HCT116 (cell line): ENCODE data around the gene FPR3. TPM values are rescaled to one million over a fixed set of nuclear protein-coding genes. Genes with fewer than 3 reads are reported as not detected.

Source experiments
- ATAC-seq: fragments of 200-7000 bp; cut with Tn5 transposase; 2 replicates; pipeline ENCODE4 v1.9.1; 2020; ENCODE audit warnings: mild to moderate bottlenecking, moderate library complexity
- BruUV-seq: library from RNA; stranded (reverse); fragments of 400-500 nt; replicated peaks from 2 replicates; lab custom pipeline; 2021; lab: Mats Ljungman, UMichigan
- CTCF ChIA-PET: fragments of 300-600 bp; sonication (Branson Sonifier 250); formaldehyde crosslinking; loops from one replicate; lab custom pipeline; 2021; ENCODE audit warnings: antibody characterized with exemption; lab: Charles Lee
- POLR2A ChIA-PET: fragments of 300-600, 350-600 bp; sonication (Branson Sonifier 250); formaldehyde crosslinking; loops from one replicate; lab custom pipeline; 2021; ENCODE audit warnings: antibody characterized with exemption; lab: Charles Lee
- RAD21 ChIA-PET, 2 experiments: fragments of 300-600 bp; sonication (Branson Sonifier 250); formaldehyde crosslinking; loops; one replicate each; lab custom pipeline; 2023; ENCODE audit warnings: low total read pairs in 2 of 2; ENCODE audit not compliant: uncharacterized antibody in 2 of 2, unreplicated experiment in 2 of 2, low non-redundant PET in 1 of 2; lab: Charles Lee
- DNase-seq: peaks from one replicate; pipeline ENCODE4 v3.0.0-alpha.2; 2010; ENCODE audit warnings: low read depth, low spot score
- H2AFZ ChIP-seq: fragments of 200-600 bp; shearing (Covaris generic), sonication (generic); 2 replicates; pipeline ENCODE4 v1.6.1; 2017; ENCODE audit warnings: low read depth, mixed run types, mixed read lengths, antibody characterized with exemption, low read length; ENCODE audit not compliant: poor library complexity, severe bottlenecking
- H3K27ac ChIP-seq: 2 replicates; pipeline ENCODE4 v1.5.1; 2012; ENCODE audit warnings: low read depth, low read length
- H3K27me3 ChIP-seq: fragments of 200-600 bp; sonication (generic); 2 replicates; pipeline ENCODE4 v1.6.1; 2016; ENCODE audit warnings: mixed run types, low read length, mixed read lengths; ENCODE audit not compliant: insufficient read depth
- H3K36me3 ChIP-seq, 2 experiments: fragments of 200-500 bp in 1 of 2; fragments of 200-600 bp in 1 of 2; sonication (Bioruptor generic) in 1 of 2; sonication (generic) in 1 of 2; 2 replicates each; pipeline versions ENCODE4 v1.5.1 to v1.6.1; 2014 to 2016; ENCODE audit warnings: low read length in 2 of 2, inconsistent platforms in 1 of 2, mixed read lengths in 1 of 2, mixed run types in 1 of 2; ENCODE audit not compliant: insufficient read depth in 2 of 2, control insufficient read depth in 1 of 2
- H3K4me1 ChIP-seq, 2 experiments: fragments of 200-600 bp in 1 of 2; sonication (generic) in 1 of 2; 2 replicates each; pipeline versions ENCODE4 v1.5.1 to v1.6.1; 2012 to 2017; ENCODE audit warnings: low read length in 2 of 2, inconsistent platforms in 1 of 2, mild to moderate bottlenecking in 1 of 2, mixed read lengths in 1 of 2, mixed run types in 1 of 2, moderate library complexity in 1 of 2; ENCODE audit not compliant: insufficient read depth in 2 of 2, control insufficient read depth in 1 of 2
- H3K4me2 ChIP-seq: fragments of 200-600 bp; sonication (generic); 2 replicates; pipeline ENCODE4 v1.6.1; 2017; ENCODE audit warnings: mixed run types, low read length, mixed read lengths
- H3K4me3 ChIP-seq, 2 experiments: fragments of 200-600 bp in 1 of 2; sonication (generic) in 1 of 2; replicated peaks in 1 of 2; 2 replicates each; pipeline ENCODE4 v1.5.1; 2011 to 2016; ENCODE audit warnings: low read length in 2 of 2, control low read depth in 1 of 2, low read depth in 1 of 2, mild to moderate bottlenecking in 1 of 2, mixed read lengths in 1 of 2, mixed run types in 1 of 2
- H3K79me2 ChIP-seq: fragments of 200-600 bp; sonication (generic); 2 replicates; pipeline ENCODE4 v1.6.1; 2017; ENCODE audit warnings: mild to moderate bottlenecking, mixed run types, low read length, moderate library complexity, mixed read lengths; ENCODE audit not compliant: insufficient read depth
- H3K9ac ChIP-seq: fragments of 200-600 bp; sonication (generic); 2 replicates; pipeline ENCODE4 v1.6.1; 2016; ENCODE audit warnings: low read length, mixed read lengths
- H3K9me2 ChIP-seq: fragments of 200-600 bp; sonication (generic), shearing (Covaris generic); 2 replicates; pipeline ENCODE4 v1.6.1; 2017; ENCODE audit warnings: mixed run types, mild to moderate bottlenecking, moderate library complexity; ENCODE audit not compliant: insufficient read depth
- H3K9me3 ChIP-seq, 2 experiments: fragments of 200-500 bp in 1 of 2; fragments of 200-600 bp in 1 of 2; sonication (Bioruptor generic) in 1 of 2; sonication (generic) in 1 of 2; 2 replicates each; pipeline ENCODE4 v1.6.1; 2014 to 2017; ENCODE audit warnings: low read length in 2 of 2, mixed read lengths in 2 of 2, inconsistent platforms in 1 of 2, low read depth in 1 of 2, mild to moderate bottlenecking in 1 of 2, mixed run types in 1 of 2, moderate library complexity in 1 of 2; ENCODE audit not compliant: control insufficient read depth in 1 of 2, insufficient read depth in 1 of 2
- H4K20me1 ChIP-seq: fragments of 200-600 bp; sonication (generic), shearing (Covaris generic); 2 replicates; pipeline ENCODE4 v1.6.1; 2017; ENCODE audit warnings: mixed run types, mild to moderate bottlenecking, moderate library complexity; ENCODE audit not compliant: insufficient read depth
- CBX3 ChIP-seq: IDR thresholded peaks from 2 replicates; pipeline ENCODE4 v1.6.1; 2012; ENCODE audit warnings: low read depth
- CEBPB ChIP-seq: IDR thresholded peaks from 2 replicates; pipeline ENCODE4 v1.6.1; 2012; ENCODE audit warnings: low read depth
- EZH2 ChIP-seq: fragments of 200-600 bp; sonication (generic); IDR thresholded peaks from 2 replicates; pipeline ENCODE4 v1.6.1; 2017; ENCODE audit warnings: antibody characterized with exemption, mixed run types
- EZH2phosphoT487 ChIP-seq: fragments of 200-600 bp; IDR thresholded peaks from 2 replicates; pipeline ENCODE4 v1.6.1; 2018; ENCODE audit warnings: antibody characterized with exemption, borderline replicate concordance
- FOSL1 ChIP-seq: IDR thresholded peaks from 2 replicates; pipeline ENCODE4 v1.6.1; 2012; ENCODE audit warnings: low read depth
- MAX ChIP-seq: IDR thresholded peaks from 2 replicates; pipeline ENCODE4 v1.6.1; 2012
- POLR2A ChIP-seq: IDR thresholded peaks from 2 replicates; pipeline ENCODE4 v1.7.0; 2011; ENCODE audit warnings: borderline replicate concordance; ENCODE audit not compliant: insufficient read depth, insufficient read length; ENCODE audit errors: extremely low read depth
- POLR2AphosphoS5 ChIP-seq: IDR thresholded peaks from 2 replicates; pipeline ENCODE4 v1.6.1; 2011; ENCODE audit warnings: mild to moderate bottlenecking, low read depth, low read length, moderate library complexity
- RAD21 ChIP-seq: IDR thresholded peaks from 2 replicates; pipeline ENCODE4 v1.6.1; 2012; ENCODE audit warnings: low read depth, mild to moderate bottlenecking
- REST ChIP-seq: IDR thresholded peaks from 2 replicates; pipeline ENCODE4 v1.6.1; 2012; ENCODE audit warnings: low read depth
- SIN3A ChIP-seq: IDR thresholded peaks from 2 replicates; pipeline ENCODE4 v1.6.1; 2012; ENCODE audit warnings: low read depth
- SP1 ChIP-seq: IDR thresholded peaks from 2 replicates; pipeline ENCODE4 v1.6.1; 2012; ENCODE audit warnings: low read depth
- ZNF274 ChIP-seq: fragments of 200-500 bp; sonication (Bioruptor generic); IDR thresholded peaks from 2 replicates; pipeline ENCODE4 v1.6.1; 2014; ENCODE audit warnings: mild to moderate bottlenecking, low read depth, low read length, inconsistent platforms
- intact Hi-C: fragments of 100-400 bp; cut with micrococcal nuclease; formaldehyde crosslinking; loops from 2 replicates; pipeline ENCODE4 v1.10.0; 2022
- total RNA-seq: library from RNA; stranded (reverse); gene quantifications from one replicate; pipeline ENCODE4 v1.2.1, GENCODE V29; 2021; ENCODE audit not compliant: unreplicated experiment
- TF ChIP-seq, protein P1 (sequence below), 3 experiments: fragments of 200-600 bp in 1 of 3; sonication (generic) in 1 of 3; IDR thresholded peaks in 2 of 3; conservative IDR thresholded peaks in 1 of 3; 2 replicates each; pipeline ENCODE4 v1.5.1; 2012 to 2017; ENCODE audit warnings: low read depth in 2 of 3, low read length in 2 of 3, antibody characterized with exemption in 1 of 3, borderline replicate concordance in 1 of 3, control low read depth in 1 of 3, mild to moderate bottlenecking in 1 of 3, mixed read lengths in 1 of 3, mixed run types in 1 of 3, moderate library complexity in 1 of 3; ENCODE audit not compliant: insufficient read depth in 1 of 3

FPR3 gene
- total RNA-seq, 1 experiment from 2014 or later: not detected

DNA sequence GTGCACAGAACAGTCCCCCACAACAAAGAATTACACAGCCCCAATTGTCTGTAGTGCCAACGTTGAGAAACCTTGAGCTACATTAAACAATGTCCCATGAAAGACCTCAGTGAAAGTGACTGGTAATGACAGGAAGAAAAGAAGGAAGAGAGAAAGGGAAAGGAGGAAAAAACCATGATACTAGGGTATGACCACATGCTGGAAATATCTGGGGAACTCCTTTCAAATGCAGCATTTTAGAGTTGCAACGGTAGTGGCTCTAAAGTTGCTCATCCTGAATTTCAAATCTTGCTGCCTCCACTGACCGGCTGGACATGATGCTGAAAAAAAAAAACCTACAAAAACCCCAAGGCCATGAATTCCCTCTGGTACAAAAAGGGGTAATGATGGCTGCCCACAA is 26.5 kb downstream of the FPR3 start:
- POLR2A ChIA-PET: no interaction called here
- Histone ChIP-seq H3K4me2 (no peak overlapping the region), H3K4me3 (no peak overlapping the region), H4K20me1 (no peaks in the 10 kb centered on the region), H3K9me2 (no peaks in the 10 kb centered on the region), H3K9ac (no peak overlapping the region), H3K36me3 (no peaks in the 10 kb centered on the region), H3K27ac (no peak overlapping the region), H2AFZ (no peak overlapping the region), H3K79me2 (no peaks in the 10 kb centered on the region), H3K27me3 (no peaks in the 10 kb centered on the region), H3K4me1 (no peaks in the 10 kb centered on the region), H3K9me3 (peaks cover 0 to 11% of the 10 kb centered on the region in 2 experiments; a peak in 2 of 4 replicates)
- DNase-seq (no peak), ATAC-seq (no peak)
- RAD21 ChIA-PET: no interaction called here
- intact Hi-C loops: no loop called here
- BruUV-seq: no TSS peak
- CTCF ChIA-PET: no interaction called here
- TF ChIP-seq CEBPB (no peak), ZNF274 (no peak), MAX (no peak), CBX3 (no peak), FOSL1 (no peak), SIN3A (no peak), POLR2AphosphoS5 (no peak), EZH2 (no peak)

DNA sequence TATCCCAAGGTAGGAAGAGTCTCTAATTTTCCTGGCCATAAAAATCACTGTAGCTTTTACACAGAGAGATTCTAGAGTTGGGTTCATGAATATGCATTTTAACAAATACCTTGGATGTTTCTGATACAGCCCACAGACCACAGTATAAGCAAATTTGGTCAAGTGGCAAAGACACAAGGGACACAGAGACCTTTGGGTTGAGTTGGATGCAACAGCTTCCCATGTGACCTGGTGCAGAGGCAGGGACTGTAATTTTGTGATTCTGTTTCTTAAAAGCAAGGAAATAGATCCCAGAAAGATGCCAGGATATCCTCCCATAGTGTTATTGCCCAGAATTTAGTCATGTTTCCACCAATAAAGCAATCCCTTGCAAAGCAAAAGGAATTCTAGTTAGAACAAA is 27.0 kb downstream of the FPR3 start:
- no peak for DNase-seq
- intact Hi-C loops: no loop called here
- CTCF ChIA-PET: no interaction called here
- no peak for TF ChIP-seq RAD21
- TF ChIP-seq, protein P1, sequence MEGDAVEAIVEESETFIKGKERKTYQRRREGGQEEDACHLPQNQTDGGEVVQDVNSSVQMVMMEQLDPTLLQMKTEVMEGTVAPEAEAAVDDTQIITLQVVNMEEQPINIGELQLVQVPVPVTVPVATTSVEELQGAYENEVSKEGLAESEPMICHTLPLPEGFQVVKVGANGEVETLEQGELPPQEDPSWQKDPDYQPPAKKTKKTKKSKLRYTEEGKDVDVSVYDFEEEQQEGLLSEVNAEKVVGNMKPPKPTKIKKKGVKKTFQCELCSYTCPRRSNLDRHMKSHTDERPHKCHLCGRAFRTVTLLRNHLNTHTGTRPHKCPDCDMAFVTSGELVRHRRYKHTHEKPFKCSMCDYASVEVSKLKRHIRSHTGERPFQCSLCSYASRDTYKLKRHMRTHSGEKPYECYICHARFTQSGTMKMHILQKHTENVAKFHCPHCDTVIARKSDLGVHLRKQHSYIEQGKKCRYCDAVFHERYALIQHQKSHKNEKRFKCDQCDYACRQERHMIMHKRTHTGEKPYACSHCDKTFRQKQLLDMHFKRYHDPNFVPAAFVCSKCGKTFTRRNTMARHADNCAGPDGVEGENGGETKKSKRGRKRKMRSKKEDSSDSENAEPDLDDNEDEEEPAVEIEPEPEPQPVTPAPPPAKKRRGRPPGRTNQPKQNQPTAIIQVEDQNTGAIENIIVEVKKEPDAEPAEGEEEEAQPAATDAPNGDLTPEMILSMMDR (IDR thresholded peaks at IDR 0.05 in 2 of 3, conservative IDR thresholded peaks at IDR 0.05 in 1 of 3; ENCODE audit: borderline replicate concordance in 1 of 3, insufficient read depth in 1 of 3, low read depth in 2 of 3, low read length in 2 of 3): no peak
- TF ChIP-seq POLR2A: no peak
- TF ChIP-seq SP1: no peak
- TF ChIP-seq FOSL1: no peak
- no peak for TF ChIP-seq REST
- TF ChIP-seq CBX3: no peak
- TF ChIP-seq SIN3A: no peak
- no peak for TF ChIP-seq EZH2phosphoT487

More for the DNA sequence above, 27.0 kb downstream of the FPR3 start:
- Histone ChIP-seq H3K36me3 (no peaks in the 10 kb centered on the region), H3K4me2 (no peak overlapping the region), H3K9me2 (no peaks in the 10 kb centered on the region), H3K4me3 (no peak overlapping the region), H4K20me1 (no peaks in the 10 kb centered on the region), H3K9me3 (peaks cover 0 to 11% of the 10 kb centered on the region in 2 experiments; a peak in 2 of 4 replicates), H3K4me1 (no peaks in the 10 kb centered on the region), H2AFZ (no peak overlapping the region), H3K9ac (no peak overlapping the region), H3K27me3 (no peaks in the 10 kb centered on the region), H3K27ac (no peak overlapping the region), H3K79me2 (no peaks in the 10 kb centered on the region)
- no TSS peak for BruUV-seq
- POLR2A ChIA-PET: no interaction called here
- RAD21 ChIA-PET: no interaction called here
- ATAC-seq: no peak
